ENCODE data around the gene SLC6A13.

Gene SLC6A13

GRCh38 chr12:288687-289086 lies 26.1 kb upstream of the SLC6A13 start (continued):
- TF ChIP-seq, protein P1, sequence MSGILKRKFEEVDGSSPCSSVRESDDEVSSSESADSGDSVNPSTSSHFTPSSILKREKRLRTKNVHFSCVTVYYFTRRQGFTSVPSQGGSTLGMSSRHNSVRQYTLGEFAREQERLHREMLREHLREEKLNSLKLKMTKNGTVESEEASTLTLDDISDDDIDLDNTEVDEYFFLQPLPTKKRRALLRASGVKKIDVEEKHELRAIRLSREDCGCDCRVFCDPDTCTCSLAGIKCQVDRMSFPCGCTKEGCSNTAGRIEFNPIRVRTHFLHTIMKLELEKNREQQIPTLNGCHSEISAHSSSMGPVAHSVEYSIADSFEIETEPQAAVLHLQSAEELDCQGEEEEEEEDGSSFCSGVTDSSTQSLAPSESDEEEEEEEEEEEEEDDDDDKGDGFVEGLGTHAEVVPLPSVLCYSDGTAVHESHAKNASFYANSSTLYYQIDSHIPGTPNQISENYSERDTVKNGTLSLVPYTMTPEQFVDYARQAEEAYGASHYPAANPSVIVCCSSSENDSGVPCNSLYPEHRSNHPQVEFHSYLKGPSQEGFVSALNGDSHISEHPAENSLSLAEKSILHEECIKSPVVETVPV (CRISPR knock-in tag; IDR thresholded peaks at IDR 0.05), result no peak

DNA sequence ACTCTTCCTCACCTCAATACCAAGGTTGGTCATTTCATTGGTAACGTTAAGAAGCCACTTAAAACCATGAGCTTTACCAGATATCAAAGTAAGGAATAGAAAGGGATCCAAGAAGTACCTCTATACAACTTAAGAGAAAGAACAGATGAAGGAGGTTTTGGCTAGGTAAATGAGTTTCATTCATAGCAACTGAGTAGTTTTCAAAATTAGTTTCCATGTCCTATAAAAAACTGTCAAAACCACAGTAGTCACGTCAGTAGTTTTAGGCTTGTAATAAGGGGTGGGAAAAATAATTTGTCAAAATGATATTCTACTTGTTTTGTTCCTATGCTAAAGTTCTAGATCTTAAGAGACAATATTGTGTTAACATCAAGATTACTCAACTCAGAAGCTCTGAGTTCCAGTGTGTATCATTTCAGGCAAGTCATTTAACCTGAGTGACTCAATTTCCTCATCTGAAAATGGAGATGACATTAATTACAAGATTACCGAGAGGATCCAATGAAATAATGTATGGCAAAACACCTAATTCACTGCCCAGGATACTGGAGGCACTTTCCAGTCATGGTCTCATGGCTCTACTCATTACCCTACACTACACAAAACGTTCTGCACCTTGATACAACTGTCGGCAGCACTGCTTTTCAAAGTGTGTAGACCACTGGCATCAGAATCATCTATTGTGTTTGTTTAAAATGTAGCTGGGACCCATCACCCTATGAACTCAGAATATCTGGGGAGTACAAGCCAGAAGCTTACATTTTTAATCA lies 24.1 kb upstream of the SLC6A13 start:
- no peak for TF ChIP-seq ISL1 (CRISPR knock-in tag; IDR thresholded peaks at IDR 0.05)
- no peak for TF ChIP-seq CSDC2 (CRISPR knock-in tag; IDR thresholded peaks at IDR 0.05)
- TF ChIP-seq, protein P1 (CRISPR knock-in tag; IDR thresholded peaks at IDR 0.05), result no peak
- TF ChIP-seq PATZ1 (CRISPR knock-in tag; IDR thresholded peaks at IDR 0.05; ENCODE audit: borderline replicate concordance), result no peak
- TF ChIP-seq SNAI2 (CRISPR knock-in tag; IDR thresholded peaks at IDR 0.05), result no peak
- ATAC-seq, result no peak

DNA sequence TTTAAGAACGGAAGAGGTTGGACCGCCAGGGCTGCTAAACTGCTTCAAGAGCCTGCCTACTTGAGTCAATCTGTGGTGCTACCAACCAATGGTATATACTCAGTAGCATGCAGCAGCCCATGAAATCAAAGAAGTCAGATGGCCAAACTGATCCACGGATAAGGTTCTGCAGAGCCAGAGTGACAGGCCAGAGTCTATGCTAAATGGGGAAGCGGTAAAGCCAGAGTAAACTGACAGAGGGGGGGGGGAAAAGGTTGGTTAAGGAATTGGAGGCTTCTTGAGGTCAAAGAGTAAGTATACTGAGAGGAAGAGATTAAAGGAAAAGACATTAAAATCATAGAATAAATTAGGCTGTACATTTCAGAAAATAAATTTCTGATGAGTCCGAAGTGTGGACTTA lies 15.4 kb upstream of the SLC6A13 start:
- no peak for TF ChIP-seq ZNF8 (CRISPR knock-in tag; IDR thresholded peaks at IDR 0.05)
- TF ChIP-seq, protein P2, sequence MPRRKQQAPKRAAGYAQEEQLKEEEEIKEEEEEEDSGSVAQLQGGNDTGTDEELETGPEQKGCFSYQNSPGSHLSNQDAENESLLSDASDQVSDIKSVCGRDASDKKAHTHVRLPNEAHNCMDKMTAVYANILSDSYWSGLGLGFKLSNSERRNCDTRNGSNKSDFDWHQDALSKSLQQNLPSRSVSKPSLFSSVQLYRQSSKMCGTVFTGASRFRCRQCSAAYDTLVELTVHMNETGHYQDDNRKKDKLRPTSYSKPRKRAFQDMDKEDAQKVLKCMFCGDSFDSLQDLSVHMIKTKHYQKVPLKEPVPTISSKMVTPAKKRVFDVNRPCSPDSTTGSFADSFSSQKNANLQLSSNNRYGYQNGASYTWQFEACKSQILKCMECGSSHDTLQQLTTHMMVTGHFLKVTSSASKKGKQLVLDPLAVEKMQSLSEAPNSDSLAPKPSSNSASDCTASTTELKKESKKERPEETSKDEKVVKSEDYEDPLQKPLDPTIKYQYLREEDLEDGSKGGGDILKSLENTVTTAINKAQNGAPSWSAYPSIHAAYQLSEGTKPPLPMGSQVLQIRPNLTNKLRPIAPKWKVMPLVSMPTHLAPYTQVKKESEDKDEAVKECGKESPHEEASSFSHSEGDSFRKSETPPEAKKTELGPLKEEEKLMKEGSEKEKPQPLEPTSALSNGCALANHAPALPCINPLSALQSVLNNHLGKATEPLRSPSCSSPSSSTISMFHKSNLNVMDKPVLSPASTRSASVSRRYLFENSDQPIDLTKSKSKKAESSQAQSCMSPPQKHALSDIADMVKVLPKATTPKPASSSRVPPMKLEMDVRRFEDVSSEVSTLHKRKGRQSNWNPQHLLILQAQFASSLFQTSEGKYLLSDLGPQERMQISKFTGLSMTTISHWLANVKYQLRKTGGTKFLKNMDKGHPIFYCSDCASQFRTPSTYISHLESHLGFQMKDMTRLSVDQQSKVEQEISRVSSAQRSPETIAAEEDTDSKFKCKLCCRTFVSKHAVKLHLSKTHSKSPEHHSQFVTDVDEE (CRISPR knock-in tag; IDR thresholded peaks at IDR 0.05), result no peak
- TF ChIP-seq TOX (CRISPR knock-in tag; IDR thresholded peaks at IDR 0.05; ENCODE audit: borderline replicate concordance), result no peak
- no peak for TF ChIP-seq ISL1 (CRISPR knock-in tag; IDR thresholded peaks at IDR 0.05)
- TF ChIP-seq ZNF70 (CRISPR knock-in tag; IDR thresholded peaks at IDR 0.05), result no peak
- TF ChIP-seq PPARA (CRISPR knock-in tag; IDR thresholded peaks at IDR 0.05; ENCODE audit: borderline replicate concordance), result no peak
- TF ChIP-seq BACH2 (CRISPR knock-in tag; IDR thresholded peaks at IDR 0.05; ENCODE audit: borderline replicate concordance), result no peak
- TF ChIP-seq OSR1 (CRISPR knock-in tag; IDR thresholded peaks at IDR 0.05), result no peak
- TF ChIP-seq CSDC2 (CRISPR knock-in tag; IDR thresholded peaks at IDR 0.05), result no peak
- TF ChIP-seq ARNTL (CRISPR knock-in tag; IDR thresholded peaks at IDR 0.05; ENCODE audit: borderline replicate concordance, low read depth), result no peak
- no peak for TF ChIP-seq TCF4 (CRISPR knock-in tag; IDR thresholded peaks at IDR 0.05; ENCODE audit: borderline replicate concordance)
- ATAC-seq, result no peak

GRCh38 chr12:275812-276211 lies 13.2 kb upstream of the SLC6A13 start:
- ATAC-seq, result no peak
- no peak for TF ChIP-seq POU6F1 (CRISPR knock-in tag; IDR thresholded peaks at IDR 0.05; ENCODE audit: borderline replicate concordance, low read depth)

DNA sequence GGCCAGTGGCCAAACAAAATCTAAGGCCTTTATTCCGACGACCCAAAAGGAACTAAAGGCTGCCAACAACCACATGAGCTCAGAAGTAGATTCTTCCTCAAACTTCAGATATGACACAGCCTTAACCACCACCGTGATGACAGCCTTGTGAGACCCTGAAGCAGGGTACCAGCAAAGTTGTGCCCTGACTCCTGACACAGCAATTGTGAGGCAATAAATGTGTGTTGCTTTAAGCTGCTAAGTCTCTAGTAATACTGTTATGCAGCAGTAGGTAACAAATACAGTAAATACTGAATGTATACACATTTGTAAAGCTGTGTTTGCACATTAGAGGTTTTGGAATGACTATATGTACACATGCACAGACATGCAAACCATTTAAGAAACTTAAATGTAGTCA lies 10.7 kb upstream of the SLC6A13 start:
- TF ChIP-seq ZNF8 (CRISPR knock-in tag; IDR thresholded peaks at IDR 0.05) (no peak), TOX (CRISPR knock-in tag; IDR thresholded peaks at IDR 0.05; ENCODE audit: borderline replicate concordance) (no peak), ZNF565 (CRISPR knock-in tag; conservative IDR thresholded peaks at IDR 0.05; ENCODE audit: low read depth) (no peak), TCF4 (CRISPR knock-in tag; IDR thresholded peaks at IDR 0.05; ENCODE audit: borderline replicate concordance) (no peak), BACH2 (CRISPR knock-in tag; IDR thresholded peaks at IDR 0.05; ENCODE audit: borderline replicate concordance) (no peak), CSDC2 (CRISPR knock-in tag; IDR thresholded peaks at IDR 0.05) (no peak), ARNTL (CRISPR knock-in tag; IDR thresholded peaks at IDR 0.05; ENCODE audit: borderline replicate concordance, low read depth) (no peak)
- TF ChIP-seq, protein P2 (CRISPR knock-in tag; IDR thresholded peaks at IDR 0.05), result no peak
- TF ChIP-seq, protein P1 (CRISPR knock-in tag; IDR thresholded peaks at IDR 0.05), result no peak

More for the DNA sequence above, 10.7 kb upstream of the SLC6A13 start:
- ATAC-seq, result no peak

Measured in SK-N-SH treated with all-trans-retinoic acid at 6 μM for 48 hours (cell line).